NCI-H2227 (cell line): ENCODE data around the gene FLYWCH1.

Experiments used
- DNase-seq: peaks from one replicate; lab custom pipeline; 2025; ENCODE audit not compliant: unreplicated experiment; lab: John Stamatoyannopoulos, UW

FLYWCH1 gene

DNA sequence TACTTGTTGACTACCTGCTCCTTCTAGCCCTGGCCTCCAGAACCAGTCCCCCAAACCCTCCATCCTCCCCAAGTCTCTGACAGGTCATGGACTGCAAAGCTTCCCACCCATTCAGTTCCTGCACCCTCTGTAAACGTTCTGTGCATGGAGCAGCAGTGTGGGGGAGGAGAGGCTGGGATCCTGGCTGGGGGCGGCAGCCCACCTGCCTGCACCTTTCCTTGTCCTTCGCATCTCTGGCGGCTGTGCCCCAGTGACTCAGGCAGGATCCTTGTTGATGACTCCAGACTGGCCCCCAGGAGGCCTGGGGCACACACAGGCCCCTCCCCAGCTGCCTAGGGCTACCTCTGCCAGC, 70.1 kb downstream of the FLYWCH1 start:
- DNase-seq = no peak

DNA sequence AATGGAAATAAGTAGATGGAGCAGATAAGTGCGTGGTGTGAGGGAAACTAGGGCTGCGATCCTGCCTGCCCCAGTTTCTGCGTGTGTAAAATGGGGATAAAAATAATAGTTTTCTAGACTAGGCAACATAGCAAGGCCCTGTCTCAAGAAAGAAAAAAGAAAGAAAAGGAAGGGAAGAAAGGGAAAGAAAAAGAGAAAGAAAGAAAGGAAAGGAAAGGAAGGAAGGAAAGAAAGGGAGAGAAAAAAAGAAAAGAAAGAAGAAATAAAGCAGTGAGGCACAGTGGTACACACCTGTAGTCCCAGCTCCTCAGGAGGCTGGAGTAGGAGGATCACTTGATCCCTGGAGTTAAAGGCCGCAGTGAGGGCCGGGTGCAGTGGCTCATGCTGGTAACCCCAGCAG, 70.7 kb downstream of the FLYWCH1 start:
- DNase-seq = no peak

DNA sequence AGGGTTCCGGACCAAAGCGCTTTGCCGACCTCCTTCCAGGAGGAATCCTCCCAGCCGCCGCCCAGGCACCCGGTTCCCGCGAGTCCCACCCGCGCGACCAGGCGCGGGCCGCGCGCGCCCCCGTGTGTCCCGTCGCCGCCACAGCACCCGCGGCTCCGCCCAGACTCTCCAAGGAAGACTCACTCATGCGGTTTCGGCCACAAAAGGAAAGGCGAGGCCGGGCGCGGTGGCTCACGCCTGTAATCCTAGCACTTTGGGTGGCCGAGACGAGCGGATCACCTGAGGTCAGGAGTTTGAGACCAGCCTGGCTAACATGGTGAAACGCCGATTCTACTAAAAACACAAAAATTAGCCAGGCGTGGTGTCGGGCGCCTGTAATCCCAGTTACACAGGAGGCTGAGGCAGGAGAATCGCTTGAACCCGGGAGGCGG, 72.0 kb downstream of the FLYWCH1 start:
- peak; percentile 88 for DNase-seq

DNA sequence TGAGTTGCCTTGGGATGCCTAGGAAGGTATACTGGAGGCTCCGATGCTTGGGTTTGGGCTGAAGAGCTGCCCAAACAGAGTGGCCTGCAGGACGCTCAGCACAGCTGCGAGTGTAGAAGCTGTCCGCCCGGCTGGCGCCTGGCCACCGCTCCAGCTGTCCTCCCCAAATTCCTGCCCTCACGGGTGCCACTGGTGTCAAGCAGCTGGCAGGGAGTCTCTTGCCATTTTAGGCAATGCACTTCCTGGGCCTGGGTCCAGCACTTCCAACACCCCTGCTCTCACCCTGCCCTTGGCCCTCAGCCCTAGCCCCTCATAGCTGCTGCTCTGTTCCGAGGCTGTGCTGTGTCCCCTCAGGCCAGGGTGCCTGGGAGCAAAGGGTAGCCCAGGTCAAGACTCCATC, 73.7 kb downstream of the FLYWCH1 start:
- DNase-seq = no peak

DNA sequence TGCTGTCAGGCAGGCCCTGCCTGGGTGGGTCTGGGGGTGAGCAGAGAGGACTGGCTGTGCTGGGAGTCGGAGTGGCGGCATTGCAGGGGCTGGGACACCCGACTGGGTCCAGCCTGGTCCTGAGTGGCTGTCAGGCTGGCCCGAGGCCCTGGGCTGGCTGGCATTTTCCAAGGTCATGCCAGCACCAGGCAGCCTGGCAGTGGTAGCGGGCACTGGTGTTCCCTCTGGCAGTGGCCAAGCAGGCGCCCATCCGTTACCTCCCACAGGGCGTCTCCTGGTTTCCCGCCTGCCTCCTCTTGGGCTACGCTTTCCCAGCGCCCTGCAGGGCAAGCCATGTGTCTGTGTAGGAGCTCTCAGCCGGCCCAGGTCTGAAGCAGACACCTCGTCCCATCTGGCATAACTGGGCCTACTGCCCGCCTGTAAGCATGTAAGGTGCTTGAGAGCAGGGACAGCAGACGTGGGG, 74.2 kb downstream of the FLYWCH1 start:
- no peak for DNase-seq

DNA sequence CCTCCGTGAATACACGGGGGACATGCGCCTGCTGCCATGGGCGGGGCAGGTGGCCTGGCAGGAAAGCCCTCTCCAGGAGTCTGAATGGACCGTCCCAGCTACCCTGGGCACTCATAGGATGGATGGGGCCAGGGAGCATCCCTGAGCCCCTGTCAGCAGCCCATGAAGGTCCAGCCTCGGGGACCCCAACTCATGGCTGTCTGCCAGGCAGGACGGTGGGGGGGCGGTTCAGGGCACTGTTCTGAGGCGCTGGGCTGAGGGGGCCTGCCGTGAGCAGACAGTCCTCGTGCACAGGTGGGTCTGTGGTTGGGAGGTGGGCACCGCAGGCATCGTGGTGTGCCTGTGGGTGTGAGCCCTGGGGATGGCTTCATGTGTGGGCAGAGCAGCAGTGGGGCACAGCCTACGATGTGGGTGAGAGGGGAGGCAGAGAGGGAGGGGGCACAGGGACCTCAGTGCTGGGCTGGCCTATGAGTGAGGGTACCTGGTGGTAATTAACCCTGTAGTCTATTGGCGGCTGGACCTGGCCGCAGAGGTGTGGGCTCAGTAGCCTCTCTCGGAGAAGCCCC, 75.0 kb downstream of the FLYWCH1 start:
- DNase-seq = no peak

DNA sequence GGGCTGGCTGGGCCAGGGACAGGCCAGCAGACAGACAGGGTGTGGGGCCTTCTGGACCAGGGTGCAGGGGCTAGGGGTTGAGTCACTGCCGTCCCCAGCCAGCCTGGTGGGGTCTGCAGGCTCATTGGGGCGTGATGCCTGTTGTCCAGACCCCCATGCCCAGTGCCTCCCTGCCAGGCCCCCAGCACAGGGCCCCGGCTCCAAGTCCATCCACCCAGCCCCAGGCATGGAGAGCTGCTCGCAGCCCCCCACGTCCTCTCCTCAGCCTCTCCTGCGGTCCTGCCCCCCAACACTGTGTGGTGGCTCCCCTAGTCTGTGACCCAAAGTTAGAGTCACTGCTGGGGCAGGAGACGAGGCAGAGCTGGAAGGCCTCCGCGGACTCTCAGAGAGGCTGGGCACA, 75.6 kb downstream of the FLYWCH1 start:
- DNase-seq = no peak

DNA sequence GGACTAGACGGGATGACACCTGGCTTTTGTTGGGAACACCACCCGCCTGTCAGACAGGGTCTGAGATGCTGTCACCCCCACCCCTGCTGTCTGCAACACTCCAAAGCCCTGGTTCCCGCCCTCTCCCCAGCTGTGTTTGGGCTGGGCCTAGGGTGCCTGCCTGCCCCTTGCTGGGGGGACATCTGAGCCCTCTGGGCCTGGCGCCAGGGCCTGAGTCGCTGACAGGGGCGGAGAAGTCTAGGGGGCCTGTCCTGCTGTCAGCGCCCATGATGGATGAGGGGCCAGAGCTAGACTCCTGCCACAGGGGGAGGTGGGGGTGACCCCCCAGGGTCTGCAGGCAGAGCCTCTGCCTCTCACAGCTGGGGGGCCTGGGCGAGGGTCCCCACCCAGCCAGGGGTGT, 76.1 kb downstream of the FLYWCH1 start:
- DNase-seq = no peak

DNA sequence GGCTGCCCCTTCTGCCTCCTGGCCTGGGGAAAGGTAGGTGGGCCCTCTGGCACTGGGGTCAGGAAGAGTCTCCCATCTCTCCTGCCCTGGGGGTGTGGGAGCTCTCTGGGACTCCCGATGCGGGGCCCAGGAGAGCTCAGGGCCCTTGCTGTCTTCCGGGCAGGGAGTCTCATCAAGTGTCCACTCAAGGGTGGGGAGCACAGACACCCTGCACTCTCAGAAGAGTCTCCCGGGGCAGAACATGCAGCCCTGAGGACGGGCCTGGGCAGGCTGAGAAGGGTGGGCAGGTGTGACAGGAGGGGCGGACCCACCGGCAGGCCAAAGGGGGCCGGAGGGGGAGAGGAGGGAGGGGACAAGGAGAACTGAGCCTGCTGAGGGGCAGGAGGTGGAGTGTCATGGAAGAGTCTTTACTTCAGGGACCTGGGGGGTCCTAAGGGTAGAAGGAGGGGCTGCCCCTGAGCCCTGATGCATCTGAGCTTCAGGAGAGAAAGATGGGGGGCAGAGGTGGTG, 76.9 kb downstream of the FLYWCH1 start:
- DNase-seq = no peak

DNA sequence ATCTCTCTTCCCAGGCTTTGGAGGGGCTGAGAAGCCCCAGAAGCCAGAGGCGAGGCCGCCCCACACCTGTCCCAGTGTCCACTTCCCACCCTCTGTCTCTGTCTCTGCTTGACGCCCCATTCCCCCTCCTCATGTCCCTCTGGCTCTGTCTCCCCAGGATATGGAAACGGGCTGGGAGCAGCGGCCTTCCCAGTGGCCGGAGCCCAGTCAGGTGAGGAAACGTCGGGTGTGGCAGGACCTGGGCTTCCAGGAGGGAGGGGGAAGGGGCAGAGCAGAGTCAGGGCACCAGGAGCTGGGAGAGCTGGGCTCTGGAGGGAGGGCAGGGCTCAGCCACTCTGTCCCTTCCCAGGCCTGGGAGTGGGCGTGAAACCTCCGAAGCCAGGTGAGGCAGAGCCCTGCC, 79.2 kb downstream of the FLYWCH1 start:
- DNase-seq = no peak

DNA sequence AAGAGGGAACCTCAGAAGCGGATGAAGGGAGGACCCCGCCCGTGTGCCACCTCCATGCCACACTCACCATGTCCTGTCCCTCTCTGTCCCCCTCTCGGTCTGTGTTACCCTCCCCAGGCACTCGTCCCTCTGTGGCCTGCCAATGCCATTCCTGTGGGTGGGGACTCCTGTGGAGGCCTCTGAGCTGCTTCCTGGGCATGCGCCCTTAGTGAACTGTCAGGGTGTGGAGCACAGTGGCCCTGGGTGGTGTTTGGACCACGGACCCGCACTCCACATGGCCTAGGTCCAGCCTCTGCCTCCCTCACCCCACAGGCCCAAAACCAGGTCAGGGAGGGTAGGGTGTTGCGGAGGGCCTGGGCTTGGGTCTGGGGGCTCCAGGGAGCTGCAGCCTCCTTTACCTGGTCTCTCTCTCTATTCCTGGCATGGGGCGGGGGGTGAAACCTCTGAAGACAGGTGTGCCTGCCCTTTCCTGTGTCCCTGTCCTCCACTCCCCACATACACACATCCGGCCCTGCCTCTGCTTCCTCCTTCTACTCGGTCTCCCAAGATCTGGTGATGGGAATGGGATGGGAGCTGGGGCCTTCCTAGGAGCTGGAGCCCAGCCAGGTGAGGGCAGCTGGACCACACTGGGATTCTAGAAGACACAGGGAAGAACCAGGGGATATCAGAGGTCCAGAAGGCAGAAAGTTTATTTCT, 80.0 kb downstream of the FLYWCH1 start:
- DNase-seq = no peak

DNA sequence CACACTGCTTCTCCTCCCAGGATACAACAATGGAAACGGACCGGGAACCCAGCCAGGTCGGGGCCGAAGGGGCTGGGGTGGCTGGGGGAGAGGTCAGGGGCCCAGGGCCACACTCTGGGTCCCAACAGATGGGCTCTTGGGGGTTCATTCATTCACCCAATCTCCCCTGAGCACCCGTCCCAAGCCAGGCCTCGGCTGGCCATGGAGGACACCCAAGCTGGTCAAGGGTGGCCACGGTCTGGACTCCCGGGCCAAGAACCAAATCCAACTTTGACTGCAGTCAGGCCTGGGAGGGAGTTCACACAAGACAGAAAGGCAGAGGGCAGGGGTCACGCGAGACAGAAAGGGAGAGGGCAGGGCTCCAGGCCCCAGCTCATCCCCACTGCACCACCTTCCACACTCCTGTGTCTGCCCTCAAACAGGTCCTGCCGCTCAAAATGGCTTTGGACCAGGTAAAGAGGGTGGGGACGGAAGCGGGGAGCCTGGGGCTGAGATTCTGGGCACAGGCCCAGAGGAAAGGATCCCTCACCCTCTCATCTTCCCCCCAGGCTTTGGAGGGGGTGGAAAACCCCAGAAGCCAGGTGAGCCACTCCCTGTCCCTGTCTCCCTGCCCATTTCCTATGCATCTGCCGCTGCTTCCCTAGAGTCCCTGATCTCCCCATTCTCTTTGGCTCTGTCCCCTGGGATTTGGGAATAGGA, 80.8 kb downstream of the FLYWCH1 start:
- no peak for DNase-seq

DNA sequence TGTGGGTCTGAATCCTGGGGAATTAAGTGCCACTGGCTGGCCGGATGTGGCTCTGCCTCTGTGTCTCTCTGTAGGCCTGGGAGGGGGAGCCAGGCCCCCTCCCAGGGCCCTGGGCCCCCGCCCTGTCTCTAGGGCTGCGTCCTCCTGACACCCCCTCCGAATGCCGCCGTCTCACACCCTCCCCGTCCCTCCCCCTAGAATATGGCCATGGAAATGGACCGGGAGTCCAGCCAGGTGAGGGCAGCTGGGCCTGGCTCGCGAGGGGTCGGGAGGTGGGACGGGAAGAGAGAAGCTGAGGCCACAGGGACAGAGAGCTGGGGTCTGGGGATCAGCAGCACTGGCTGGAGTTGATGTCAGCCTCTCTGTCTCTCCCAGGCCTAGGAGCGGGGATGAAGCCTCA, 84.6 kb downstream of the FLYWCH1 start:
- DNase-seq = no peak

DNA sequence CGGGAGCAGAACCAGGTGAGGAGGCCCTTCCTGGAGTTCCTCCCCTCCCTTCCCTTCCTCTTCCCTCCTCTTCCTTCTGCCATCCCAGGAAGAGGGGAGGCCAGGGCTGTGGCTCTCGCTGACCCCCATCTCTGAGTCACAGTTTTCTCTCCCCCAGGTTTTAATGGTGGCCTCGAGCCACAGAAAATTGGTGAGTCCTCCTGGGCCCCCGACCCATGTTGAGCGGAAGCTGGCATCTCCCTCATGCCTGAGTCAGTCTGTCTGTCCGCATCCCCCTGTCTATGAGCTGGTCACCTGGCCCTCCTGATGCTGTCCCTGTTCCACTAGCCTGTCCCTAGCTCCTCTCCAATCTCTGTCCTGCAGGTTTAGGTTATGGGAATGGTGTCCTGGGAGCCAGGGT, 88.2 kb downstream of the FLYWCH1 start:
- no peak for DNase-seq

DNA sequence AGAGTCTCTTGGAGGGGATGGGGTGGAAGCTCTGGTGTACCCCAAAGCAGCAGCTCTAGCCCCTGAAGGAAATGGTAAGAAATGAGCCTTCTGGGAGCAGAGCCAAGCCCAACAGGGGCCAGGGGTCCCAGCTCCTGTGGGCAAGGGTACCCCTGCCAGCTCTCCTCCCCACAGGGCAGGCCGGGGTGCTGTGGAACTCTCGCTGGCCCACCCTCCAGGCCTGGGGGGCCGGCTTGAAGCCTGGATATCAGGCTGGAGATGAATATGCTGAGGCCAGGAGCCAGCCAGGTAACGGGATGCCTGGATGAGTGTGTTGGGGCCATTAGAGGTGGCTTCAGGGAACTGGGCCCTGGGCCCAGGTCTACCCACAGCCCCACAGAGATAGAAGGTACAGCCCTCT, 88.8 kb downstream of the FLYWCH1 start:
- DNase-seq = no peak
